PC-9 (cell line): Measurements from ENCODE around the gene CRYBB1.

Experiments used
- EZH2 ChIP-seq: fragments of 200-600 bp; sonication (generic); IDR thresholded peaks from 2 replicates; pipeline ENCODE4 v1.8.0; 2017; ENCODE audit warnings: antibody characterized with exemption, low read depth
- TF ChIP-seq, protein P1 (sequence below): fragments of 200-600 bp; sonication (generic); conservative IDR thresholded peaks from 2 replicates; pipeline ENCODE4 v1.6.1; 2017; ENCODE audit warnings: mixed run types, antibody characterized with exemption, mild to moderate bottlenecking, moderate library complexity

DNA sequence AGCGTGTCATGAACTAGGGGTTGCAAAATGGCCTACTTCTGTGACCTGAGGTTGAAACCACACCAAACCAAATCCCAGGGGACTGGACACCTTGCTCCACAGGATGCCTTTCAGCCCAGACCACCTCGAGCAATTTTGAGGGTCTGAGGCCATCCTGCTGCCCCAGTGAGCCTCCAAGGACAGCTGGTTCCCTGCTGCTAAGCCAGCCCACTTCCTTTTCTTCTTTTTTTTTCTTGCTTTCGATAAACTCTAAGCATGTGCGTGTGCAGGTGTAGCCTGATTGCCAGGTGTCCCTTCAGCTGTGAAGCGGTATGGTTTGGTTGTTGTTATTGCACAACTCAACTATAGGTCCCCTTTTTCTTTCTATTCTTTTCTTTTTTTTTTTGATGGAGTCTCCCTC is 2.7 kb downstream of the CRYBB1 start:
- TF ChIP-seq, protein P1, sequence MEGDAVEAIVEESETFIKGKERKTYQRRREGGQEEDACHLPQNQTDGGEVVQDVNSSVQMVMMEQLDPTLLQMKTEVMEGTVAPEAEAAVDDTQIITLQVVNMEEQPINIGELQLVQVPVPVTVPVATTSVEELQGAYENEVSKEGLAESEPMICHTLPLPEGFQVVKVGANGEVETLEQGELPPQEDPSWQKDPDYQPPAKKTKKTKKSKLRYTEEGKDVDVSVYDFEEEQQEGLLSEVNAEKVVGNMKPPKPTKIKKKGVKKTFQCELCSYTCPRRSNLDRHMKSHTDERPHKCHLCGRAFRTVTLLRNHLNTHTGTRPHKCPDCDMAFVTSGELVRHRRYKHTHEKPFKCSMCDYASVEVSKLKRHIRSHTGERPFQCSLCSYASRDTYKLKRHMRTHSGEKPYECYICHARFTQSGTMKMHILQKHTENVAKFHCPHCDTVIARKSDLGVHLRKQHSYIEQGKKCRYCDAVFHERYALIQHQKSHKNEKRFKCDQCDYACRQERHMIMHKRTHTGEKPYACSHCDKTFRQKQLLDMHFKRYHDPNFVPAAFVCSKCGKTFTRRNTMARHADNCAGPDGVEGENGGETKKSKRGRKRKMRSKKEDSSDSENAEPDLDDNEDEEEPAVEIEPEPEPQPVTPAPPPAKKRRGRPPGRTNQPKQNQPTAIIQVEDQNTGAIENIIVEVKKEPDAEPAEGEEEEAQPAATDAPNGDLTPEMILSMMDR, result no peak
- no peak for TF ChIP-seq EZH2
